Measurements from ENCODE around the gene PPFIA1. TPM values are rescaled to one million over a fixed set of nuclear protein-coding genes. Genes with fewer than 3 reads are reported as not detected.

The PPFIA1 gene
- total and polyA plus RNA-seq, 10 of the 15 experiments (the other 5 are each of a cell fraction or from before 2014, with no cell fraction given): 5.2 to 26.2 (median 15.8) TPM

DNA sequence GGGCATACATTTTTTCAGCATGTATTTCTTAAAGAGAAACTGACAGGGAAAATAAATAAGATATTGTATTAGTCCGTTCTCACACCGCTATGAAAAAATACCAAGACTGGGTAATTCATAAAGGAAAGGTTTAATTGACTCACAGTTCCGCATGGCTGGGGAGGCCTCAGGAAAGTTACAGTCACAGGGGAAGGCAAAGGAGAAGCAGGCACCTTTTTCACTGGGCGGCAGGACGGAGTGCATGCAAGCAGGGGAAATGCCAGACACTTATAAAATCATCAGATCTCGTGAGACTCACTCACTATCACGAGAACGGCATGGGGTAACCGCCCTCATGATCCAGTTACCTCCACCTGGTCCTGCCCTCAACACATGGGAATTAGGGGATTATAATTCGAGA is 44.2 kb downstream of the PPFIA1 start:
- Histone ChIP-seq H3K9me3 (replicated peaks; ENCODE audit: control insufficient read depth, insufficient read depth, low read length) (no peaks in the 10 kb centered on the region), H3K27ac (ENCODE audit: control insufficient read depth, insufficient read depth) (peak overlapping the region; percentile 22; the same call in 1 of the 2 replicates), H3K79me2 (ENCODE audit: control insufficient read depth, insufficient read depth, low read length) (peaks cover 2% of the 10 kb centered on the region), H3K4me2 (ENCODE audit: control insufficient read depth, insufficient read depth) (peak overlapping the region; percentile 11), H3K4me3 (no peak overlapping the region), H3K4me1 (ENCODE audit: control insufficient read depth, insufficient read depth, low read length) (peaks cover 8% of the 10 kb centered on the region), H4K20me1 (ENCODE audit: control insufficient read depth, insufficient read depth) (no peaks in the 10 kb centered on the region), H3K27me3 (replicated peaks in 1 of 2; ENCODE audit: control insufficient read depth in 2 of 2, insufficient read depth in 2 of 2, low read length in 1 of 2) (no peaks in the 10 kb centered on the region), H3K36me3 (ENCODE audit: control insufficient read depth in 2 of 2, insufficient read depth in 2 of 2, low read length in 1 of 2) (peaks cover 0 to 3% of the 10 kb centered on the region in 2 experiments; a peak in 3 of 4 replicates), H3K9ac (ENCODE audit: control insufficient read depth, insufficient read depth, low read length) (no peak overlapping the region), H2AFZ (ENCODE audit: control insufficient read depth, low read depth, low read length) (no peak overlapping the region; the same call in 1 of the 2 replicates)
- peak; percentile 42 for DNase-seq (ENCODE audit: low read depth, low spot score)
- intact Hi-C loops (cut with micrococcal nuclease; ENCODE audit: unreplicated experiment): no loop called here
- peak; percentile 91 for ATAC-seq
- ChIA-PET CTCF (no interaction called here), POLR2A (interaction anchor here (0.6 kb wide), 1 partner anchor 1010 kb away, joined by 7 read pairs; no protein-coding TSS in a partner anchor), RAD21 (ENCODE audit: unreplicated experiment) (no interaction called here), SMC1A (ENCODE audit: uncharacterized antibody, unreplicated experiment) (no interaction called here)
- BruUV-seq (replicated peaks): no TSS peak
- 39% methylated on average over 10 of the region's 10 CpGs for WGBS (ENCODE audit: insufficient coverage, insufficient replicate concordance, low lambda C conversion rate, missing lambda C conversion rate)
- in situ Hi-C loops (cut with MboI): no loop called here
- FAIRE-seq: peak; percentile 66
- TF ChIP-seq, protein P1, sequence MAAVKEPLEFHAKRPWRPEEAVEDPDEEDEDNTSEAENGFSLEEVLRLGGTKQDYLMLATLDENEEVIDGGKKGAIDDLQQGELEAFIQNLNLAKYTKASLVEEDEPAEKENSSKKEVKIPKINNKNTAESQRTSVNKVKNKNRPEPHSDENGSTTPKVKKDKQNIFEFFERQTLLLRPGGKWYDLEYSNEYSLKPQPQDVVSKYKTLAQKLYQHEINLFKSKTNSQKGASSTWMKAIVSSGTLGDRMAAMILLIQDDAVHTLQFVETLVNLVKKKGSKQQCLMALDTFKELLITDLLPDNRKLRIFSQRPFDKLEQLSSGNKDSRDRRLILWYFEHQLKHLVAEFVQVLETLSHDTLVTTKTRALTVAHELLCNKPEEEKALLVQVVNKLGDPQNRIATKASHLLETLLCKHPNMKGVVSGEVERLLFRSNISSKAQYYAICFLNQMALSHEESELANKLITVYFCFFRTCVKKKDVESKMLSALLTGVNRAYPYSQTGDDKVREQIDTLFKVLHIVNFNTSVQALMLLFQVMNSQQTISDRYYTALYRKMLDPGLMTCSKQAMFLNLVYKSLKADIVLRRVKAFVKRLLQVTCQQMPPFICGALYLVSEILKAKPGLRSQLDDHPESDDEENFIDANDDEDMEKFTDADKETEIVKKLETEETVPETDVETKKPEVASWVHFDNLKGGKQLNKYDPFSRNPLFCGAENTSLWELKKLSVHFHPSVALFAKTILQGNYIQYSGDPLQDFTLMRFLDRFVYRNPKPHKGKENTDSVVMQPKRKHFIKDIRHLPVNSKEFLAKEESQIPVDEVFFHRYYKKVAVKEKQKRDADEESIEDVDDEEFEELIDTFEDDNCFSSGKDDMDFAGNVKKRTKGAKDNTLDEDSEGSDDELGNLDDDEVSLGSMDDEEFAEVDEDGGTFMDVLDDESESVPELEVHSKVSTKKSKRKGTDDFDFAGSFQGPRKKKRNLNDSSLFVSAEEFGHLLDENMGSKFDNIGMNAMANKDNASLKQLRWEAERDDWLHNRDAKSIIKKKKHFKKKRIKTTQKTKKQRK (IDR thresholded peaks at IDR 0.05; ENCODE audit: low read depth, low read length): no peak
- peak; percentile 58 for TF ChIP-seq TAF1 (IDR thresholded peaks at IDR 0.05; ENCODE audit: borderline replicate concordance, low read depth, low read length)
- TF ChIP-seq, protein P2, sequence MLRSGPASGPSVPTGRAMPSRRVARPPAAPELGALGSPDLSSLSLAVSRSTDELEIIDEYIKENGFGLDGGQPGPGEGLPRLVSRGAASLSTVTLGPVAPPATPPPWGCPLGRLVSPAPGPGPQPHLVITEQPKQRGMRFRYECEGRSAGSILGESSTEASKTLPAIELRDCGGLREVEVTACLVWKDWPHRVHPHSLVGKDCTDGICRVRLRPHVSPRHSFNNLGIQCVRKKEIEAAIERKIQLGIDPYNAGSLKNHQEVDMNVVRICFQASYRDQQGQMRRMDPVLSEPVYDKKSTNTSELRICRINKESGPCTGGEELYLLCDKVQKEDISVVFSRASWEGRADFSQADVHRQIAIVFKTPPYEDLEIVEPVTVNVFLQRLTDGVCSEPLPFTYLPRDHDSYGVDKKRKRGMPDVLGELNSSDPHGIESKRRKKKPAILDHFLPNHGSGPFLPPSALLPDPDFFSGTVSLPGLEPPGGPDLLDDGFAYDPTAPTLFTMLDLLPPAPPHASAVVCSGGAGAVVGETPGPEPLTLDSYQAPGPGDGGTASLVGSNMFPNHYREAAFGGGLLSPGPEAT (IDR thresholded peaks at IDR 0.05; ENCODE audit: low read depth): 0 out of 2 replicates have a peak, but pooled peaks have one; percentile 21
- TF ChIP-seq TBL1XR1 (IDR thresholded peaks at IDR 0.05; ENCODE audit: low read depth, low read length): no peak
- peak; percentile 9 for TF ChIP-seq MEF2B (IDR thresholded peaks at IDR 0.05; ENCODE audit: partially characterized antibody, poor library complexity, severe bottlenecking)
- TF ChIP-seq, protein P3, sequence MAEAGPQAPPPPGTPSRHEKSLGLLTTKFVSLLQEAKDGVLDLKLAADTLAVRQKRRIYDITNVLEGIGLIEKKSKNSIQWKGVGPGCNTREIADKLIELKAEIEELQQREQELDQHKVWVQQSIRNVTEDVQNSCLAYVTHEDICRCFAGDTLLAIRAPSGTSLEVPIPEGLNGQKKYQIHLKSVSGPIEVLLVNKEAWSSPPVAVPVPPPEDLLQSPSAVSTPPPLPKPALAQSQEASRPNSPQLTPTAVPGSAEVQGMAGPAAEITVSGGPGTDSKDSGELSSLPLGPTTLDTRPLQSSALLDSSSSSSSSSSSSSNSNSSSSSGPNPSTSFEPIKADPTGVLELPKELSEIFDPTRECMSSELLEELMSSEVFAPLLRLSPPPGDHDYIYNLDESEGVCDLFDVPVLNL (IDR thresholded peaks at IDR 0.05; ENCODE audit: low read depth, low read length): no peak
- peak; percentile 74 for TF ChIP-seq JUNB (IDR thresholded peaks at IDR 0.05)
- TF ChIP-seq POLR2AphosphoS5 (IDR thresholded peaks at IDR 0.05; ENCODE audit: low read length): peak; percentile 90
- no peak for TF ChIP-seq JUND (IDR thresholded peaks at IDR 0.05; ENCODE audit: low read depth, low read length)
- 0 out of 2 replicates have a peak, but pooled peaks have one; percentile 21 for TF ChIP-seq IKZF1 (conservative IDR thresholded peaks at IDR 0.05)
- TF ChIP-seq RUNX3 (IDR thresholded peaks at IDR 0.05; ENCODE audit: low read length): peak; percentile 30; the same call in 1 of the 2 replicates
- TF ChIP-seq, protein P4, sequence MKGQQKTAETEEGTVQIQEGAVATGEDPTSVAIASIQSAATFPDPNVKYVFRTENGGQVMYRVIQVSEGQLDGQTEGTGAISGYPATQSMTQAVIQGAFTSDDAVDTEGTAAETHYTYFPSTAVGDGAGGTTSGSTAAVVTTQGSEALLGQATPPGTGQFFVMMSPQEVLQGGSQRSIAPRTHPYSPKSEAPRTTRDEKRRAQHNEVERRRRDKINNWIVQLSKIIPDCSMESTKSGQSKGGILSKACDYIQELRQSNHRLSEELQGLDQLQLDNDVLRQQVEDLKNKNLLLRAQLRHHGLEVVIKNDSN (IDR thresholded peaks at IDR 0.05; ENCODE audit: borderline replicate concordance, extremely low read length, insufficient read depth, low read depth, low read length): no peak
- TF ChIP-seq SREBF2 (IDR thresholded peaks at IDR 0.05; ENCODE audit: low read length): no peak
- TF ChIP-seq KDM1A (IDR thresholded peaks at IDR 0.05; ENCODE audit: borderline replicate concordance): no peak
- peak; percentile 93 for TF ChIP-seq CBFB (IDR thresholded peaks at IDR 0.05; ENCODE audit: low read depth)
- peak; percentile 69; the same call in 1 of the 2 replicates for TF ChIP-seq SMAD5 (IDR thresholded peaks at IDR 0.05; ENCODE audit: low read depth)
- no peak for TF ChIP-seq SUZ12 (IDR thresholded peaks at IDR 0.05; ENCODE audit: unreplicated experiment)

Measured in GM12878 (cell line).